Liver (tissue), 3 donors: ENCODE measurements around the gene HPCAL1.

ENCODE experiments used
- EGR1 ChIP-seq, 2 donors: IDR thresholded peaks; 2 replicates each; pipeline ENCODE4 v1.6.1; 2016 to 2018; ENCODE audit warnings: antibody characterized with exemption in 2 of 2, low read depth in 2 of 2
- RXRA ChIP-seq, 2 donors: IDR thresholded peaks; 2 replicates each; pipeline ENCODE4 v1.6.1; 2017 to 2018; ENCODE audit warnings: antibody characterized with exemption in 2 of 2, mild to moderate bottlenecking in 1 of 2
- SP1 ChIP-seq: IDR thresholded peaks from 2 replicates; pipeline ENCODE4 v1.6.1; 2018; ENCODE audit warnings: antibody characterized with exemption, mild to moderate bottlenecking
- TAF1 ChIP-seq: conservative IDR thresholded peaks from 2 replicates; pipeline ENCODE4 v1.6.1; 2016; ENCODE audit warnings: antibody characterized with exemption, mild to moderate bottlenecking
- TF ChIP-seq, protein P1 (sequence below): fragments of 150-350 bp; IDR thresholded peaks from 2 replicates; pipeline ENCODE4 v1.5.1; 2017; ENCODE audit warnings: improper control_type of control experiment, low read depth, low read length; ENCODE audit not compliant: missing input control
- donor health status: healthy.
- donor health status: healthy.

DNA sequence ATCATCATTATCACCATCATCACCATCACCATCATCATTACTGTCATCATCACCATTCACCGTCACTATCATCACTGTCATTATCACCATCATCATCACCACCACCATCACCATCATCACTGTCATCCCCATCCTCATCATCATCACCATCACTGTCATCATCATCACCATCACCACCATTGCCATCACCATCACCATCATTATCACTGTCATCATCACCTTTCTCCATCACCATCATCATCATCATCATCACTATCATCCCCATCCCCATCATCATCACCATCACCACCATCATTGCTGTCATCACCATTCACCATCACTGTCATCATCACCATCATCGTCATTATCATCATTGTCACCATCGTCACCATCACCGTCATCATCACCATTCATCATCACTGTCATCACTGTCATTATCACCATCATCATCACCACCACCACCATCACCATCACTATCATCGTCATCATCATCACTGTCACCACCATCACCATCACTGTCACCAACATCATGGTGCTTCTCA is 9.8 kb downstream of the HPCAL1 start:
- TF ChIP-seq, protein P1, sequence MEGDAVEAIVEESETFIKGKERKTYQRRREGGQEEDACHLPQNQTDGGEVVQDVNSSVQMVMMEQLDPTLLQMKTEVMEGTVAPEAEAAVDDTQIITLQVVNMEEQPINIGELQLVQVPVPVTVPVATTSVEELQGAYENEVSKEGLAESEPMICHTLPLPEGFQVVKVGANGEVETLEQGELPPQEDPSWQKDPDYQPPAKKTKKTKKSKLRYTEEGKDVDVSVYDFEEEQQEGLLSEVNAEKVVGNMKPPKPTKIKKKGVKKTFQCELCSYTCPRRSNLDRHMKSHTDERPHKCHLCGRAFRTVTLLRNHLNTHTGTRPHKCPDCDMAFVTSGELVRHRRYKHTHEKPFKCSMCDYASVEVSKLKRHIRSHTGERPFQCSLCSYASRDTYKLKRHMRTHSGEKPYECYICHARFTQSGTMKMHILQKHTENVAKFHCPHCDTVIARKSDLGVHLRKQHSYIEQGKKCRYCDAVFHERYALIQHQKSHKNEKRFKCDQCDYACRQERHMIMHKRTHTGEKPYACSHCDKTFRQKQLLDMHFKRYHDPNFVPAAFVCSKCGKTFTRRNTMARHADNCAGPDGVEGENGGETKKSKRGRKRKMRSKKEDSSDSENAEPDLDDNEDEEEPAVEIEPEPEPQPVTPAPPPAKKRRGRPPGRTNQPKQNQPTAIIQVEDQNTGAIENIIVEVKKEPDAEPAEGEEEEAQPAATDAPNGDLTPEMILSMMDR = no peak
- TF ChIP-seq EGR1 (IDR thresholded peaks at IDR 0.05; ENCODE audit: low read depth in 2 of 2) (no peak), TAF1 (no peak), RXRA (IDR thresholded peaks at IDR 0.05) (no peak), SP1 (no peak)
